ENCODE data around the gene ZCCHC17. TPM values are rescaled to one million over a fixed set of nuclear protein-coding genes. Genes with fewer than 3 reads are reported as not detected.

The ZCCHC17 gene
- total RNA-seq, 2 experiments from 2014 or later: 33.0 to 34.2 TPM

- H3K27ac Mint-ChIP-seq: no peak overlapping the region
- H3K4me1 Mint-ChIP-seq: peaks cover 2% of the 10 kb centered on the region
- no peak for DNase-seq
- no peaks in the 10 kb centered on the region for H3K9me3 Mint-ChIP-seq
- no peak overlapping the region for H3K4me3 Mint-ChIP-seq
- H3K36me3 Mint-ChIP-seq: peaks cover 6% of the 10 kb centered on the region
- H3K27me3 Mint-ChIP-seq: no peaks in the 10 kb centered on the region
Measured at GRCh38 chr1:31336687-31337467, 40.0 kb downstream of the ZCCHC17 start.

GRCh38 chr1:31344503-31344902 is 47.7 kb downstream of the ZCCHC17 start:
- no peak for DNase-seq
- H3K9me3 Mint-ChIP-seq: no peaks in the 10 kb centered on the region
- H3K36me3 Mint-ChIP-seq: peaks cover 6% of the 10 kb centered on the region
- H3K4me1 Mint-ChIP-seq: no peaks in the 10 kb centered on the region
- H3K27me3 Mint-ChIP-seq: no peaks in the 10 kb centered on the region
- H3K4me3 Mint-ChIP-seq: no peak overlapping the region
- no peak overlapping the region for H3K27ac Mint-ChIP-seq

DNA sequence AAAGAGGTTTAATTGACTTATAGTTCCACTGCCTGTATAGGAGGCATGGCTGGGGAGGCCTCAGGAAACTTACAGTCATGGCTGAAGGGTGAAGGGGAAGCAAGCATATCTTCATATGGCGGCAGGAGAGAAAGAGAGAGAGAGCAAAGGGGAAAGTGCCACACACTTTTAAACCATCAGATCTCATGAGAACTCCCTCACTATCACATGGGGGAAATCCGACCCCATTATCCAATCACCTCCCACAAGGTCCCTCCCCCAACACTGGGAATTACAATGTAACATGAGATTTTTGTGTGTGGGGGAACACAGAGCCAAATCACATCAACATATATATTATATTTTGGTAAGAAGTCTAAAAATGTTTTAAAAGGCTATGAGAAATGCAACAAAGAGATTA is 48.8 kb downstream of the ZCCHC17 start:
- no peaks in the 10 kb centered on the region for H3K9me3 Mint-ChIP-seq
- H3K36me3 Mint-ChIP-seq: no peaks in the 10 kb centered on the region
- no peaks in the 10 kb centered on the region for H3K4me1 Mint-ChIP-seq
- H3K27ac Mint-ChIP-seq: no peak overlapping the region
- no peaks in the 10 kb centered on the region for H3K27me3 Mint-ChIP-seq
- DNase-seq: no peak
- H3K4me3 Mint-ChIP-seq: no peak overlapping the region

DNA sequence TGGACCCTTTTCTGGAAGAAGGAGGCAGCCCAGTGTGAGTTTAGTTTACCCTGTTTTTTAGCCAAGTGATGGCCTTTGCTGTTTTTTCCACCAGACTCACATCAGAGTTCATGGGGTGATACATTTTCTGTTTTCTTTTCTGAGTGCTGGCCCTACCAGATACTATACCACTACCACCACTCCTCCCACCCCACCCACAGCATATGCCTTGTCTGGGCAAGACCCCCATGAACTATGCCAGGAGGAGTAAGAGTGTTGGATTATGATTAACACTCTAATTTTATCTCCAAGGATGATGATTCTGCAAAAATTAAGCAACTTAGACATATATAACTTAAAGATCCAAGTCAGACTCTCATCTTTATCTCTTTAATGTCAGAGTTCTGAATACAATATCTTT is 50.0 kb downstream of the ZCCHC17 start:
- Mint-ChIP-seq H3K4me1 (no peaks in the 10 kb centered on the region), H3K36me3 (peaks cover 7% of the 10 kb centered on the region), H3K27me3 (no peaks in the 10 kb centered on the region), H3K4me3 (no peak overlapping the region), H3K27ac (no peak overlapping the region), H3K9me3 (no peaks in the 10 kb centered on the region)
- DNase-seq: no peak

DNA sequence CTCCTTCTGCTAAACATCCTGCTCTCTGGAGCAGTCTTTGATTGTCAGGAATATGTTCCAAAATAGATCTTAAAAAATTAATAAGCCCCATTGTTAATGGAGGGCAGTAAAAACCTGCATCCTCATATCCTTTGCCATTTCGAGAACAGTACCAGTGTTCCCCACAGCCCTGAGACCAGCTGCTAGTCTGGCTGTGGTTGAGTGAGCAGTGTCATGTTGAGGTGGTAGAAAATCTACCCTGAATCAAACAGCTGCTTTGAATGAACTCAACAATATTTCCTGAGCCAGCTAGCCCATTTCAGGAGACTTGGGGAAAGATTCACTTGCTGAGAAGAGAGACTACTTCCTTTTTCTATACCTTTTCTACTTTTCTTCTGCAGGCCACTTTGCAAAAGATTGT is 51.6 kb downstream of the ZCCHC17 start:
- Mint-ChIP-seq H3K9me3 (no peaks in the 10 kb centered on the region), H3K27ac (no peak overlapping the region), H3K27me3 (no peaks in the 10 kb centered on the region), H3K4me1 (no peaks in the 10 kb centered on the region), H3K36me3 (peaks cover 12% of the 10 kb centered on the region), H3K4me3 (no peak overlapping the region)
- DNase-seq: no peak

DNA sequence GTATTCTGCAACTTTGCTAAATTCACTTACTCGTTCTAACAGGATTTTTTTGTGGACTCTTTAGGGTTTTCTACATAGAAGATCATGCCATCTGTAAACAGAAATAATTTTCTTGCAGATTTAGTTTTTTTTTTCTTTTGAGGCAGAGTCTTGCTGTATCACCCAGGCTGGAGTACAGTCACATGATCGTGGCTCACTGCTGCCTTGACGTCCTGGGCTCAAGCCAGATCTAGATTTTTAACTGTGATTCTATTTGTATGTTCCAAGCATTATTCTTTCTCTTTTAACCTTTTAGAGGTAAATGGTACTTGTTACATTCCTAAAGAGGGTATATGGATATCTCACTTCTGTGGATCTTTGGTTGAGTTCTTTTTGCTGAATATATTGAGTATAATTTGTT is 57.5 kb downstream of the ZCCHC17 start:
- Mint-ChIP-seq H3K4me3 (no peak overlapping the region), H3K27ac (no peak overlapping the region), H3K4me1 (no peaks in the 10 kb centered on the region), H3K9me3 (no peaks in the 10 kb centered on the region), H3K27me3 (no peaks in the 10 kb centered on the region), H3K36me3 (peaks cover 17% of the 10 kb centered on the region)
- DNase-seq: no peak

DNA sequence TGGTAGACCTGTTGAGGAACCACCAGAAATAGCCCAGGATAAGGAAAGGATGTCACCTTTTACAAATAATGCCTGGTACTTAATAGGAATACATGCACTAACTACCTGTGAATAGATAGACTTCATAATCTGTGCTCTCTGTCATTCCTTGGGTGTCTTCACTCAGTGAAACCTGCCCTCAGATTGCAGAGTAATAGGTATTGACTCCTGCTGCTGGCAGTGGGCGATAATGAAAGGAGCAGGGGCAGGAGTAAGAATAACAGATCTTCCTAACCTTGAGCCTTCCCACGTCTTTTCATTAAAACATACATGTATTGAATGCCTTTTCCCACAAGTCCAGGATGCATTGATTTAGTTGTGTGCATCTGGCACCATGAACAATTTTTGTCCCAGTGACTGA is 59.6 kb downstream of the ZCCHC17 start:
- DNase-seq: no peak
- no peak overlapping the region for H3K4me3 Mint-ChIP-seq
- H3K36me3 Mint-ChIP-seq: peaks cover 11% of the 10 kb centered on the region
- H3K27ac Mint-ChIP-seq: no peak overlapping the region
- no peaks in the 10 kb centered on the region for H3K4me1 Mint-ChIP-seq
- H3K9me3 Mint-ChIP-seq: no peaks in the 10 kb centered on the region
- no peaks in the 10 kb centered on the region for H3K27me3 Mint-ChIP-seq

- Mint-ChIP-seq H3K4me3 (no peak overlapping the region), H3K27me3 (no peaks in the 10 kb centered on the region), H3K4me1 (no peaks in the 10 kb centered on the region), H3K27ac (no peak overlapping the region), H3K9me3 (no peaks in the 10 kb centered on the region), H3K36me3 (peaks cover 13% of the 10 kb centered on the region)
- no peak for DNase-seq
Measured at GRCh38 chr1:31361607-31362006, 64.8 kb downstream of the ZCCHC17 start.

DNA sequence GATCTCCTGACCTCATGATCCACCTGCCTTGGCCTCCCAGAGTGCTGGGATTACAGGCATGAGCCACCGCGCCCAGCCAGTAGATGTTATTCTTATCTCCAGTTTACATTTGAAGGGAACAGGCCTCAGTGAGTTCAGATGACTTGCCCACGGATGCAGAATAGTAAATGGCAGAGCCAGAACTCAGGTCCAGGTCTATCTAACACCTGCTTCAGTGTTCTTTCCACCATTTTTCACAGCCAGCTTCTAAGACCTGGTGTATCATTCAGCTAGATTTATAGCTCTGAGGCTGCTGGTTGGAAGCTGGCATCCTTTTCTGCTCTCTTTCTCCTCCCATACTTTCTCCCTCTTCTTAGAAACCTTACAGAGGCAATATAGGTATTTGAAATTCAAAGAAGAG is 65.2 kb downstream of the ZCCHC17 start:
- Mint-ChIP-seq H3K4me3 (no peak overlapping the region), H3K4me1 (no peaks in the 10 kb centered on the region), H3K27me3 (no peaks in the 10 kb centered on the region), H3K36me3 (peaks cover 13% of the 10 kb centered on the region), H3K27ac (no peak overlapping the region), H3K9me3 (no peaks in the 10 kb centered on the region)
- no peak for DNase-seq

- Mint-ChIP-seq H3K36me3 (peaks cover 13% of the 10 kb centered on the region), H3K27me3 (no peaks in the 10 kb centered on the region), H3K9me3 (no peaks in the 10 kb centered on the region), H3K27ac (no peak overlapping the region), H3K4me3 (no peak overlapping the region), H3K4me1 (no peaks in the 10 kb centered on the region)
- no peak for DNase-seq
Measured at GRCh38 chr1:31364561-31365250, 67.9 kb downstream of the ZCCHC17 start.

GRCh38 chr1:31366796-31367195 is 70.0 kb downstream of the ZCCHC17 start:
- no peak for DNase-seq
- H3K27ac Mint-ChIP-seq: no peak overlapping the region
- peaks cover 13% of the 10 kb centered on the region for H3K36me3 Mint-ChIP-seq
- H3K4me1 Mint-ChIP-seq: no peaks in the 10 kb centered on the region
- no peaks in the 10 kb centered on the region for H3K27me3 Mint-ChIP-seq
- no peaks in the 10 kb centered on the region for H3K9me3 Mint-ChIP-seq
- no peak overlapping the region for H3K4me3 Mint-ChIP-seq

GRCh38 chr1:31368611-31369107 is 71.8 kb downstream of the ZCCHC17 start:
- Mint-ChIP-seq H3K4me3 (no peak overlapping the region), H3K27ac (no peak overlapping the region), H3K4me1 (peaks cover 8% of the 10 kb centered on the region), H3K36me3 (peaks cover 13% of the 10 kb centered on the region), H3K9me3 (no peaks in the 10 kb centered on the region), H3K27me3 (no peaks in the 10 kb centered on the region)
- DNase-seq: no peak

DNA sequence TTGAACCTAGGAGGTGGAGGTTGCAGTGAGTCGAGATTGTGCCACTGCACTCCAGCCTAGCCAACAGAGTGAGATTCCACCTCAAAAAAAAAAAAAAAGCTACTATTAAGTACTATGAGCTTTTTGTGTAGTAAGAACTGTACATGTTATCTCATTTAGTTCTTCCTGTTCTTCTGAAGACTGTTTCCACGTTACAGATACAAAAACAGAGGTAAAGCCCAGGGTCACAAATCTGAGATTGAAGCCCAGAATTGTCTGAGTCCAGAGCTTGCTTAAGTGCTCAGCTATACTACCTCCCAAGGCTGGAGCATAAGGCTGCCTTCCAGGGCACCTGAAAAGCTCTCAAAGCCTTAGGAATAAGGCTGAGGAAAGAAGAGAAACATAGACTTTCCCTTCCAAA is 73.2 kb downstream of the ZCCHC17 start:
- no peaks in the 10 kb centered on the region for H3K27me3 Mint-ChIP-seq
- no peak for DNase-seq
- no peak overlapping the region for H3K4me3 Mint-ChIP-seq
- H3K36me3 Mint-ChIP-seq: peaks cover 7% of the 10 kb centered on the region
- H3K4me1 Mint-ChIP-seq: peaks cover 12% of the 10 kb centered on the region
- no peak overlapping the region for H3K27ac Mint-ChIP-seq
- no peaks in the 10 kb centered on the region for H3K9me3 Mint-ChIP-seq

- H3K4me1 Mint-ChIP-seq: peaks cover 12% of the 10 kb centered on the region
- no peak overlapping the region for H3K4me3 Mint-ChIP-seq
- H3K36me3 Mint-ChIP-seq: peaks cover 2% of the 10 kb centered on the region
- no peaks in the 10 kb centered on the region for H3K9me3 Mint-ChIP-seq
- H3K27ac Mint-ChIP-seq: no peak overlapping the region
- no peaks in the 10 kb centered on the region for H3K27me3 Mint-ChIP-seq
- no peak for DNase-seq
Measured at GRCh38 chr1:31370565-31370964, 73.7 kb downstream of the ZCCHC17 start.

DNA sequence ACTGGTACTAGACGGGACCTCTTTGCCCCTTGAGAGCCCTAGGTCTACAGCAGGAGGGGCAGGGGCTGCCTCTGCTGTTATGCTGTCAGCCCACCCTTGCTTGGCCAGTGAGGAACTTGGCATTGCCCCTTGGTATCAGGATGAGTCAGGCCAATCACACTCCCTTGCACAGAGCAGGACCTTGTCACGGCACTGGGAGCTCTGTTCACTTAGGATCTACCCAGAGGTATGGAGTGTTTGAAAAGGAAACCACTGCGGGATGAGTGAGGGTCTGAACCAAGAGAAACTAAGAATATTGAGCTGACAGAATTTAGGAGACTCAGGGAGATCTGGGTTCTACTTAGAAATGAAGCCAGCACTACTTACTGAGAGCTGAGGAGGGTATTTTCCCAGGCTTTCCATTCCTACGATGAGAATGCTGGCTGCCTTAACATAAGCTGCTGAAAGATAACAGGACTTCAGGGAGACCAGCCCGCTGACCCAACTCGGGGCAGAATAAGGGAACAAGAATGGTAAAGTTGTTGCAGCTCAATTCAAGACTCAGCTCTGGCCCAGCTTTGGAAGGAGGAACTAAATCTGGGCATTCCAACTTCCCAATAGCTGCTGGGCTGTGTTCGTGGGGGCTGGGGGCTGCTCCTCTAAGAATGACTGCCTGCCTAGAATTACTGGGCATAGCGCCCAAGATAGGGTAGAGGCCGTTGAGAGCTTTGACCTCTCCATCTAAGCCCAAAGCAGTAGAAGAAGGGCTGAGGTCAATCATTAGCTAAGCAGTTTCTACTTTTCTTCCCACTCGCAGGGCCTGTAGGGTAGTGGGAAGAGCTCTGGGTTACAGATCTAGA is 74.5 kb downstream of the ZCCHC17 start:
- Mint-ChIP-seq H3K27me3 (no peaks in the 10 kb centered on the region), H3K27ac (no peak overlapping the region), H3K36me3 (no peaks in the 10 kb centered on the region), H3K4me1 (peaks cover 12% of the 10 kb centered on the region), H3K4me3 (no peak overlapping the region), H3K9me3 (no peaks in the 10 kb centered on the region)
- DNase-seq: no peak
